Breast epithelium (tissue), 3 donors: ENCODE measurements around the gene JPH3.

Experiments
- POLR2A ChIP-seq: fragments of 450-650 bp; IDR thresholded peaks from one replicate; pipeline ENCODE4 v1.6.1; 2016; ENCODE audit warnings: antibody characterized with exemption, mild to moderate bottlenecking, moderate library complexity
- POLR2AphosphoS5 ChIP-seq, 3 donors: sonication (generic); formaldehyde crosslinking; IDR thresholded peaks; one replicate each; pipeline ENCODE4 v1.6.1; 2017; ENCODE audit warnings: antibody characterized with exemption in 3 of 3
- TF ChIP-seq, protein P1 (sequence below), 3 donors: fragments of 450-650 bp; IDR thresholded peaks; one replicate each; pipeline ENCODE4 v1.5.1; 2016 to 2017; ENCODE audit warnings: antibody characterized with exemption in 3 of 3, mild to moderate bottlenecking in 3 of 3, moderate library complexity in 3 of 3

- TF ChIP-seq POLR2AphosphoS5 (IDR thresholded peaks at IDR 0.05) (no peak), POLR2A (no peak)
- TF ChIP-seq, protein P1, sequence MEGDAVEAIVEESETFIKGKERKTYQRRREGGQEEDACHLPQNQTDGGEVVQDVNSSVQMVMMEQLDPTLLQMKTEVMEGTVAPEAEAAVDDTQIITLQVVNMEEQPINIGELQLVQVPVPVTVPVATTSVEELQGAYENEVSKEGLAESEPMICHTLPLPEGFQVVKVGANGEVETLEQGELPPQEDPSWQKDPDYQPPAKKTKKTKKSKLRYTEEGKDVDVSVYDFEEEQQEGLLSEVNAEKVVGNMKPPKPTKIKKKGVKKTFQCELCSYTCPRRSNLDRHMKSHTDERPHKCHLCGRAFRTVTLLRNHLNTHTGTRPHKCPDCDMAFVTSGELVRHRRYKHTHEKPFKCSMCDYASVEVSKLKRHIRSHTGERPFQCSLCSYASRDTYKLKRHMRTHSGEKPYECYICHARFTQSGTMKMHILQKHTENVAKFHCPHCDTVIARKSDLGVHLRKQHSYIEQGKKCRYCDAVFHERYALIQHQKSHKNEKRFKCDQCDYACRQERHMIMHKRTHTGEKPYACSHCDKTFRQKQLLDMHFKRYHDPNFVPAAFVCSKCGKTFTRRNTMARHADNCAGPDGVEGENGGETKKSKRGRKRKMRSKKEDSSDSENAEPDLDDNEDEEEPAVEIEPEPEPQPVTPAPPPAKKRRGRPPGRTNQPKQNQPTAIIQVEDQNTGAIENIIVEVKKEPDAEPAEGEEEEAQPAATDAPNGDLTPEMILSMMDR (IDR thresholded peaks at IDR 0.05), result no peak
These were observed 91.5 kb downstream of the JPH3 start for GRCh38 chr16:87693827-87694226.
